Esophagus muscularis mucosa (tissue), 4 donors: ENCODE data around the gene RDX. TPM values are rescaled to one million over a fixed set of nuclear protein-coding genes. Genes with fewer than 3 reads are reported as not detected.
A peak's percentile ranks its signal among the peaks of the same experiment; 100 is the strongest.

Source experiments
- DNase-seq: peaks from one replicate; pipeline ENCODE4 v3.0.0-alpha.2; 2017; ENCODE audit errors: extremely low spot score
- H3K27ac ChIP-seq, 4 donors: fragments of 200-600 bp; sonication (generic); replicated peaks in 1 of 4; 1 replicate in 3 of 4; 2 replicates in 1 of 4; pipeline ENCODE4 v1.5.1; 2016 to 2019; ENCODE audit warnings: mild to moderate bottlenecking in 1 of 4
- H3K27me3 ChIP-seq, 4 donors: fragments of 200-600 bp; sonication (generic); one replicate each; pipeline versions ENCODE4 v1.5.1 to v1.6.0; 2016 to 2019
- H3K36me3 ChIP-seq, 4 donors: fragments of 200-600 bp; sonication (generic); one replicate each; pipeline ENCODE4 v1.5.1; 2016 to 2019
- H3K4me1 ChIP-seq, 4 donors: fragments of 200-600 bp; sonication (generic); one replicate each; pipeline ENCODE4 v1.5.1; 2016 to 2019
- H3K4me3 ChIP-seq, 4 donors: fragments of 200-600 bp; sonication (generic); 1 replicate in 2 of 4; 2 replicates in 2 of 4; pipeline ENCODE4 v1.5.1; 2016 to 2019; ENCODE audit warnings: mild to moderate bottlenecking in 4 of 4, moderate library complexity in 1 of 4
- H3K9me3 ChIP-seq, 4 donors: fragments of 200-600 bp; sonication (generic); 1 replicate in 3 of 4; 2 replicates in 1 of 4; pipeline ENCODE4 v1.5.1; 2016 to 2019
- EP300 ChIP-seq: sonication (generic); formaldehyde crosslinking; IDR thresholded peaks from one replicate; pipeline ENCODE4 v1.6.1; 2017; ENCODE audit warnings: antibody characterized with exemption
- POLR2A ChIP-seq: fragments of 450-650 bp; IDR thresholded peaks from one replicate; pipeline ENCODE4 v1.6.1; 2017; ENCODE audit warnings: antibody characterized with exemption, moderate library complexity, mild to moderate bottlenecking, low read depth
- POLR2AphosphoS5 ChIP-seq, 2 donors: sonication (generic); formaldehyde crosslinking; IDR thresholded peaks; one replicate each; pipeline ENCODE4 v1.6.1; 2017; ENCODE audit warnings: antibody characterized with exemption in 2 of 2
- WGBS: methylation state at CpG from one replicate; pipeline ENCODE4 v1.1.5; 2018; 5-methylcytosine and 5-hydroxymethylcytosine counted together
- intact Hi-C: fragments of 100-400 bp; cut with DNase I; formaldehyde crosslinking; loops from one replicate; pipeline ENCODE4 v1.15.1; 2023
- total RNA-seq, 4 donors: library from RNA; depleted of rRNA; stranded (reverse); fragments of >200 nt; gene quantifications; one replicate each; pipeline versions ENCODE4 v1.1.0 to v1.2.1, GENCODE V29; 2016
- TF ChIP-seq, protein P1 (sequence below), 3 experiments: fragments of 200-600 bp in 2 of 3; fragments of 450-650 bp in 1 of 3; sonication (generic) in 2 of 3; IDR thresholded peaks; one replicate each; pipeline ENCODE4 v1.5.1; 2017 to 2019; ENCODE audit warnings: antibody characterized with exemption in 3 of 3, mild to moderate bottlenecking in 2 of 3, moderate library complexity in 1 of 3

Gene RDX
- 100 to 1,000 TPM in 1 of 4 donors, 10 to 100 TPM in 3; 86.6 to 105 (median 90.4) TPM for total RNA-seq

DNA sequence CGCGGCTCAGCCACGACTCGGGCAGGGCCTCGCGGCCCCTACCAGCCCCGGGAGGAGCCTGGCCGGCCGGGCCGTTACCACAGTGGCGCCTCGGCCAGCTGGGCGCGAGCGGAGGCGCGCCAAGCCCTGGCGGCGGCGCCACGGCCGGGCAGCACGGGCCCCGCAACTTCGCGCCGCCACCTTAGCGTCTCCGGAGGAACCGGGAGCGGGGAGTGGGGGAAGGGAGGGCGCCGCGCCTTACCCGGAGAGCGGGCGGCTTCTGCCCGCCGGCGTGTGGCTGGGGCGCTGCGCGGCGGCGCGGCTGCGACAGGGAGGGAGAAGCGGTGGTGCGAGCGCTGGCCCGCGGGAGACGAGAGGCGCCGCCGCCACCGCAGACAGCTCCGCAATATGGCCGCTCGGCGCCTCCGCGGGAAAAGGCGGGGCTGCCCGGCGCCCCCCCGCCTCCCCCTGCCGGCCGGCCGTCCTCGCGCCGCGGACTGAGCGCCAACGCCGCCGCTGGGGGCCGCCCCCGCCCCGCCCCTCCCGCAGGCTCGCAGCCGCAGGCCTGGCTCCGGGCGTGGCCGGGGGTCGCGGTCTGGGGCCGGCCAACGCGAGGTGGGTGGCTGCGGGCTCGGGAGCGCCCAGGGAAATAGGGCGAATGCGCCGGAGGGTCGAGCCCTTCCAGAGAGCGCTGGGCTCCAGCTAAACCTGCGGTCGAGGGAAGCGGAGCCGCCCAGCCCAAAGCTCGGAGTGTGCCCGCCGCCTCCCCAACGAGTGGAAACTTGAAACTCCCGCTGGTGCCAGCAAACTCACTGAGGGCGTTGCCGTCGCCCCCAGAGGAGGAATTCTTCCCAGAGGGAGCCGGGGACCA is at the start of gene RDX:
Gene RDX, minus strand, starts transcription at position 389 of the 850 bp plus-strand sequence. CDS start 16,922 bp downstream, outside the sequence.
- DNase-seq, result no peak
- Histone ChIP-seq H3K27me3 (no peaks in the 10 kb centered on the region), H3K4me1 (peaks cover 45 to 57% (median 50%) of the 10 kb centered on the region in 4 donors), H3K4me3 (peak within 1 kb of the TSS; percentile 88 to 97 (median 94)), H3K27ac (peak within 1 kb of the TSS; percentile 96 to 99 (median 98)), H3K9me3 (no peaks in the 10 kb centered on the region), H3K36me3 (no peaks in the 10 kb centered on the region)
- TF ChIP-seq POLR2A (peak; percentile 37), POLR2AphosphoS5 (IDR thresholded peaks at IDR 0.05) (peak; percentile 4 to 61), EP300 (no peak)
- TF ChIP-seq, protein P1, sequence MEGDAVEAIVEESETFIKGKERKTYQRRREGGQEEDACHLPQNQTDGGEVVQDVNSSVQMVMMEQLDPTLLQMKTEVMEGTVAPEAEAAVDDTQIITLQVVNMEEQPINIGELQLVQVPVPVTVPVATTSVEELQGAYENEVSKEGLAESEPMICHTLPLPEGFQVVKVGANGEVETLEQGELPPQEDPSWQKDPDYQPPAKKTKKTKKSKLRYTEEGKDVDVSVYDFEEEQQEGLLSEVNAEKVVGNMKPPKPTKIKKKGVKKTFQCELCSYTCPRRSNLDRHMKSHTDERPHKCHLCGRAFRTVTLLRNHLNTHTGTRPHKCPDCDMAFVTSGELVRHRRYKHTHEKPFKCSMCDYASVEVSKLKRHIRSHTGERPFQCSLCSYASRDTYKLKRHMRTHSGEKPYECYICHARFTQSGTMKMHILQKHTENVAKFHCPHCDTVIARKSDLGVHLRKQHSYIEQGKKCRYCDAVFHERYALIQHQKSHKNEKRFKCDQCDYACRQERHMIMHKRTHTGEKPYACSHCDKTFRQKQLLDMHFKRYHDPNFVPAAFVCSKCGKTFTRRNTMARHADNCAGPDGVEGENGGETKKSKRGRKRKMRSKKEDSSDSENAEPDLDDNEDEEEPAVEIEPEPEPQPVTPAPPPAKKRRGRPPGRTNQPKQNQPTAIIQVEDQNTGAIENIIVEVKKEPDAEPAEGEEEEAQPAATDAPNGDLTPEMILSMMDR (IDR thresholded peaks at IDR 0.05), result peak; percentile 1 to 12 (median 7)
- intact Hi-C loops, result loop anchor here (2.0 to 5.0 kb wide), 2 partner anchors 81 to 132 kb away; partner anchors contain the start of gene FDX1
- 0% methylated on average over 6 of the region's 113 CpGs for WGBS

DNA sequence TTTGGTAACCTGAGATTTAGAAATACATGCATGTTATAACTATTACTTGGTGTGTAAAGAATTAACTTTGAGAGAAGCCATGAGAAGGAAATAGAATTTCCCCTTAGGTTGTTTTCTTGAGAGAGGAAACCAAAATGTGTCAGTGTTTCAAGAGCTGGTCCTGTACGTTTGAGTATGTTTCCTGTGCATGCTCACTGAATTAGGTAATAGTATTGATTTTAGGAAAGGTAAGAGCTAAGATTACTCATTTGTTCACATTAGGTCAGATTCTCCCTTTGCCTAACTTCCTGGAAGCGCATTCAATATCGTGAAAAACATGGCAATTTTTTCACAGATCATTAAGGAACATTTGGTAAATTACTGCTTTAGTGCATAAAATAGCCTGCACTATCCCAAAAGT is 49.3 kb upstream of the RDX start:
- Histone ChIP-seq H3K27me3 (no peaks in the 10 kb centered on the region), H3K27ac (no peak overlapping the region), H3K9me3 (no peaks in the 10 kb centered on the region), H3K36me3 (no peaks in the 10 kb centered on the region), H3K4me1 (peaks cover 0 to 4% (median 0%) of the 10 kb centered on the region in 4 donors), H3K4me3 (no peak overlapping the region)
- TF ChIP-seq, protein P1 (IDR thresholded peaks at IDR 0.05), result no peak
- TF ChIP-seq POLR2AphosphoS5 (IDR thresholded peaks at IDR 0.05), result no peak
- no peak for TF ChIP-seq POLR2A
- TF ChIP-seq EP300, result no peak
- intact Hi-C loops, result no loop called here
- no peak for DNase-seq
- WGBS, result 68% methylated on average over 3 of the region's 3 CpGs

DNA sequence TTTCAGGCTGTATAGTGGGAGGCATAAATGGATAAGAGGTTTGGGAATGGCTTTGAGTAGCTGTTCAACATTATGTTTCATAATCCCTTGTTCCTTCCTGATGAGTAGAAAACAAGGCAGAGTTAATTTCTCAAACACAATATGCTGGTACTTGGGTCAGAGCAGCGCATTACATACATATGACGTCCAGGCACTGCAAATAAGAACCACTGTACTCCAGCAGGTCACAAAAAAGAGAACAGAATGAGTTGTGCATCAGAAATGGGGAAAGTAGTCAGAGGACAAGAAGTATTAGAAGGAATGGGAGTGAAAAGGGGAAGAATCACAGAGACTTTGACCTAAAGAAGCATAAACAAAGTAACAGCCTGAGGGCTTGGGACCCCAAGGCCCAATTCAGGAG is 44.0 kb upstream of the RDX start:
- no peak overlapping the region for H3K4me3 ChIP-seq
- H3K36me3 ChIP-seq, result no peaks in the 10 kb centered on the region
- DNase-seq, result no peak
- WGBS, result 32% methylated on average over 2 of the region's 2 CpGs
- intact Hi-C loops, result no loop called here
- no peaks in the 10 kb centered on the region for H3K27me3 ChIP-seq
- TF ChIP-seq EP300 (no peak), POLR2AphosphoS5 (IDR thresholded peaks at IDR 0.05) (no peak), POLR2A (no peak)
- TF ChIP-seq, protein P1 (IDR thresholded peaks at IDR 0.05), result no peak
- H3K9me3 ChIP-seq, result no peaks in the 10 kb centered on the region
- H3K4me1 ChIP-seq, result no peaks in the 10 kb centered on the region
- H3K27ac ChIP-seq, result no peak overlapping the region

DNA sequence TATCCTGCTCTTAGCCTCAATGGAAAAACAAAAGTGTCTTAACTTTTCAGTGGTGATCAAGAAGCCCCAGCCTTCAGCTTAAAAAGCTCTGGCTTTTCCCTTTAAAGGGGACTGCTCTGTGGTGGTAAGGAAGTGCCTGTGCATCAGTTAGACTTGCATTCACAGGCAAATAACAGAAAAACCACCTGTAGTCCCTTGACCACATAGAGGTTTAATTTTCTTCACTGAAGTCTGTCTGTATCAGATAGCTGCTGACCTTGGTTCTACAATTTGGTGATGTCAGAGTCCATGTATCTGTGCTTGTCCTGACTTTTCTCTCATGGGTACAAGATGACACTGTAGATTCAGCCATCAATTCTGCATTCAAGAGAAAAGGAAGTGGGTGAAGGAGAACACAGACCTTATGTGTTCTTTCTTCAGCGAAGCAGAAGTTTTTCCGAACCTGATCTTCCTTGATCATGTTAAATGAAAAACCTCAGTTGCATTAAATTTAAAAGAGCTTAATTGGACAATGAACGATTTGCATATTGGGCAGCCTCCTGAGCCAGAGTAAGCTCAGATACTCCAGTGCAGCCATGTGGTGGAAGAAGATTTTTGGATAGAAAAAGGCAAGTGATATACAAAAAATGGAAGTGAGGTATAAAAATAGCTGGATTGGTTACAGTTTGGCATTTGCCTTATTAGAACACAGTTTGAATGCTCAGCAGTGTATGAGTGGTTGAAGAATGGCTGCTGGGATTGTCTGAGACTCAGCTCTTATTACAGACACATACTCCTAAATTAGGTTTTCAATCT is 43.2 kb upstream of the RDX start:
- no peak for DNase-seq
- WGBS, result 89% methylated on average over 3 of the region's 3 CpGs

More for the DNA sequence above, 43.2 kb upstream of the RDX start:
- no peaks in the 10 kb centered on the region for H3K36me3 ChIP-seq
- intact Hi-C loops, result no loop called here
- H3K27me3 ChIP-seq, result no peaks in the 10 kb centered on the region
- H3K9me3 ChIP-seq, result no peaks in the 10 kb centered on the region
- no peaks in the 10 kb centered on the region for H3K4me1 ChIP-seq
- H3K27ac ChIP-seq, result no peak overlapping the region
- H3K4me3 ChIP-seq, result no peak overlapping the region
- TF ChIP-seq EP300 (no peak), POLR2AphosphoS5 (IDR thresholded peaks at IDR 0.05) (no peak), POLR2A (no peak)
- TF ChIP-seq, protein P1 (IDR thresholded peaks at IDR 0.05), result no peak
